Tongue (tissue), 2 donors: ENCODE results near the gene PTPRA. TPM values are rescaled to one million over a fixed set of nuclear protein-coding genes. Genes with fewer than 3 reads are reported as not detected.
"Not testable (repeated sequence)": the region's sequence is repeated elsewhere in the genome, so short reads cannot be mapped to it uniquely, and the experiment has no call there.

Experiments used
- DNase-seq: peaks from one replicate; pipeline ENCODE4 v3.0.0-alpha.2; 2015
- total RNA-seq: library from RNA; depleted of rRNA; stranded (reverse); fragments of >200 nt; gene quantifications from one replicate; pipeline ENCODE4 v1.2.3, GENCODE V29; 2014

PTPRA gene
- total RNA-seq, 1 donor from 2014 or later: 88.3 TPM

- DNase-seq: no peak
Observed at GRCh38 chr20:3044336-3044965, 171.2 kb downstream of the PTPRA start.

- DNase-seq: no peak
Observed at GRCh38 chr20:3045042-3045815, 171.9 kb downstream of the PTPRA start.

DNA sequence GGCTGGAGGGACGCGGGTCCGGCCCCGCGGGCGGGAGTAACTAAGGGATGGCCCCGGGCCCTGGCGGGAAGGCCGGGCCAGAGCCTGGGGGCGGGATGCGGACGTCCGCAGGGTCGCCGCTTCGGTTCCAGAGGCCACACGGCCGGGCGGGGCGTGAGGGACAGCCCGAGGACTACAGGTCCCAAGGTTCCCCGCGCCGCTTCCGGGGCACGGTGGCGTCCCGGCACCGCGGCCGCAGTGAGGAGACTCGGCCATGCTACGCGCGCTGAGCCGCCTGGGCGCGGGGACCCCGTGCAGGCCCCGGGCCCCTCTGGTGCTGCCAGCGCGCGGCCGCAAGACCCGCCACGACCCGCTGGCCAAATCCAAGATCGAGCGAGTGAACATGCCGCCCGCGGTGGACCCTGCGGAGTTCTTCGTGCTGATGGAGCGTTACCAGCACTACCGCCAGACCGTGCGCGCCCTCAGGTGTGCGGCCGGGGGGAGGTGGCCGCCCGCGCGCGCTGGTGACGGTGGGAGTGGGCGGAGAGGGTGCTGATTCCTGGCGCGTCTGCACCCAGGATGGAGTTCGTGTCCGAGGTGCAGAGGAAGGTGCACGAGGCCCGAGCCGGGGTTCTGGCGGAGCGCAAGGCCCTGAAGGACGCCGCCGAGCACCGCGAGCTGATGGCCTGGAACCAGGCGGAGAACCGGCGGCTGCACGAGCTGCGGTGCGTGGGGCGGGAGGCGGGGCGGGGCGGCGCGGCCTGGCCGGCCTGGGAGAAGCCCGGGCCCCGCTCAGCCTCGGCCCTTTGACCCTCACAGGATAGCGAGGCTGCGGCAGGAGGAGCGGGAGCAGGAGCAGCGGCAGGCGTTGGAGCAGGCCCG, 172.8 kb downstream of the PTPRA start, which contains the start of gene MRPS26:
MRPS26 (plus strand) TSS at position 237 of the 861 bp plus-strand sequence; CDS start at position 254, 17 bp downstream.
- peak; percentile 95 for DNase-seq

GRCh38 chr20:3046677-3047462, 173.6 kb downstream of the PTPRA start:
- peak; percentile 14 for DNase-seq

GRCh38 chr20:3047486-3048419, 174.5 kb downstream of the PTPRA start:
- no peak for DNase-seq

DNA sequence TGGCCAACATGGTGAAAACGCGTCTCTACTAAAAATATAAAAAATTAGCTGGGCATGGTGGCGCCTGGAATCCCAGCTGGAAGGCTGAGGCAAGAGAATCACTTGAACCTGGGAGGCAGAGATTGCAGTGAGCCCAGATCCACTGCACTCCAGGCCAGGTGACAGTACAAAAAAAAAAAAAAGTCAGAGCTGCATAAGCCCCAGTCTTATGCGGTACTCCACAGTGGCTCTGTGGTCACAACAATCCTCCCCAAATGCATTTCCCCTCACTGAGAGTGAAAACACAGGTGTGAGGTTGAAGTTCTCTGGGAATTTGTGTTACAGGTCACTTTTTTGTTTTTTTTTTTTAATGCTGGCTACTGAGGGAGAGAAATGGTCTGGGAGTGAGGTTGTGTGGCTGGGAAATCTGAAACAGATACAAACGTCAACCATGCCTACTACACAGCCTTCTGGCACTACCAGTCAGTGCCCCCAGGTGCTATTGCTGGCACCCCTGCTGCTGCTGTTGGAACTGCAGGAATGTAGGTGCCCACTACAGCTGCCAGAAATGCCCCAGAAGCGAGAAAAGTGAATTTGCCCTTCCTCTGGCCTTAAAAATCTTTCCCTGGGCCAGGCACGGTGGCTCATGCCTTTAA, 178.2 kb downstream of the PTPRA start:
- no peak for DNase-seq

DNA sequence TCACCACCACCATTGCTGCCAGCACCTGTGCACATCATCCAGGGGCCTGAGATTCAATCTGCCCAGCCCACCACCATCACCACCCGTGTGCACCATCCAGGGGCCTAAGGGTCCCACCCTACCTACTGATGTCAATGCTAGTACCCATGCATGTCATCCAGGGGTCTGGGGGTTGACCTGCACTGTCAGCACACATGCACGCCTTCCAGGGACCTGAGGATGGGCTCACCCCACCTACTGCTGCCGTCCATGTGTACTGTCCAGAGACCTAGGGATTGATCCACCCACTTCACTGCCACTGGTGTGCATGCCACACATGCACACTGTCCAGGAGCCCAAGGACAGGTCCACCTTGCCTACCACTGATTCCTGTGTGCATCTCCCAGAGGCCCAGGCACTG, 186.2 kb downstream of the PTPRA start:
- DNase-seq: no peak

GRCh38 chr20:3064119-3064518, 190.8 kb downstream of the PTPRA start:
- DNase-seq: not testable (repeated sequence)

- DNase-seq: no peak
Observed at GRCh38 chr20:3067139-3068014, 194.1 kb downstream of the PTPRA start.

DNA sequence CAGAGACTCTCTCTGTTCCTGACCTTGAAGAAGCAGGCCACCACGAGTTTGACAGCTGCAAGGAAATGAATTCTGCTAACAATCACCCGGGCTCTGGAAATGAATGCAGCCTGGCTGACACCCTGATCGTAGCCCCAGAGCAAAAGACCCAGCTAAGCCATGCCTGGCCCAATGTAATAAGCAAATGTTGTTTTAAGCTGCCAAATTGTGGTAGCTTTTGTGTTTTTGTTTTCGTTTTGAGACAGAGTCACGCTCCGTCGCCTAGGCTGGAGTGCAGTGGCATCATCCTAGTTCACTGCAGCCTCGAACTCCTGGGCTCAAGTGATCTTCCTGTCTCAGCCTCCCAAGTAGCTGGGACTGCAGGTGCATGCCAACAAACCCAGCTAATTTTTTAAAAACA, 194.8 kb downstream of the PTPRA start:
- DNase-seq: no peak

DNA sequence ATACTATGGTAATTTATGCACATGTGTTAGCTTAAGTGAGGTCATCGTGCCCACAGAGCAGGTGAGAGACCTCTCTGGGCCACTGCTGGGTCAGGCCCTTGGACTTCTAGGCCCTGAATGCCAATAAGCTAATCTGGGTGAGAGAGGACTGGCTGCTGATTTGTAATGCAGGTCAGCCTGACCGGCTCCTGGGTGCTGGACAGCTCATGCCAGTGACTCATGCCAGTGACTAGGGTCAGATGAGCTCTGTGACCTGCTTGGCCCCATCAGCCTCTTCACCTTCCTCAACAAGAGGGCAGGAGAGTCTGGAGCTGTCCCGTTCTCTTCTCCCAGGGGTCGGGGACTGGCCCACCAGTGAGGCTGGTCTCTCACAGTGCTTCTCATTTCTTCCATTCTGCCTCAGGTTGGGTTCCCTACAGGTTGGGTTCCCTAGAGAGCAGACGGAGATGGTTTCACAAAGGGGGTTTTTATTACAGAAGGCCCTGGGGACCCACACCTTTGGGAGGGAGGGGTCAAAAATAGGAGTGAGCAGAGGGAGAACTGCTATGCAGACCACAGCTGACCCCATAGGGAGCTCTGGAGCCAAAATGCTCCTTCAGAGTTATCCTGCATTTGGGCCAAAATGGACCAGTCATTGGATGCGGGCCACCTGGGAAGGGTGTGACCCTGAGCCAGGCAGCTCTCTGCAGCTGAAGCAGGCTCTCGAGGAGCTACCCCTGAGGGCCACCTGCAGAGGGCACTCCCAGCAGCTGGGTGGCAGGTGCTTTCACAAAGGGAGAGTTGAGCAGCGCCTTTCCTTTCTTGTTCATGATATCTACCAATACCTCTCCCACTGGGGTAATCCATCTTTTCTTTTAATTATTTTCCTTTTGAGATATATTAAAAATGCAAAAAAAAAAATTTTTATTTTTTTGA, 196.0 kb downstream of the PTPRA start:
- no peak for DNase-seq

GRCh38 chr20:3070725-3071124, 197.4 kb downstream of the PTPRA start:
- DNase-seq: no peak

DNA sequence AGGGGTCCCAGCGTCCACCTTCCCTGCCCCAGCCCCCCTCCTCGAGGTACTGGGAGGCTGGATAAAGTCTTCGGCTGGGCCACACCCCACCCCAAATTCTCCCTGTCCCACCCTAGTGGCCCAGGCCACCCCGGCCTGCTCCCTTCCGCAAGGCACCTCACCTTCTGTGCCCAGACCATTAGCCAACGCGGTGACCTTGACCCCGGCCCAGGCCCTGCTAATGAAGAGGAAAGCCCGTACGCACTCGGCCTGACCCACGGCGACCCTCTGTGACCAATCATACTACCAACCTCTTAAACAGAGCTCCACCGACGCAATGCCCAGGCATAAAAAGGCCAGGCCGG, 198.0 kb downstream of the PTPRA start:
- no peak for DNase-seq

GRCh38 chr20:3071610-3072529, 198.6 kb downstream of the PTPRA start, which contains the start of gene OXT:
Gene OXT (plus strand): TSS chr20:3071620. CDS start chr20:3071656, 36 bp downstream.
- DNase-seq: peak; percentile 38

DNA sequence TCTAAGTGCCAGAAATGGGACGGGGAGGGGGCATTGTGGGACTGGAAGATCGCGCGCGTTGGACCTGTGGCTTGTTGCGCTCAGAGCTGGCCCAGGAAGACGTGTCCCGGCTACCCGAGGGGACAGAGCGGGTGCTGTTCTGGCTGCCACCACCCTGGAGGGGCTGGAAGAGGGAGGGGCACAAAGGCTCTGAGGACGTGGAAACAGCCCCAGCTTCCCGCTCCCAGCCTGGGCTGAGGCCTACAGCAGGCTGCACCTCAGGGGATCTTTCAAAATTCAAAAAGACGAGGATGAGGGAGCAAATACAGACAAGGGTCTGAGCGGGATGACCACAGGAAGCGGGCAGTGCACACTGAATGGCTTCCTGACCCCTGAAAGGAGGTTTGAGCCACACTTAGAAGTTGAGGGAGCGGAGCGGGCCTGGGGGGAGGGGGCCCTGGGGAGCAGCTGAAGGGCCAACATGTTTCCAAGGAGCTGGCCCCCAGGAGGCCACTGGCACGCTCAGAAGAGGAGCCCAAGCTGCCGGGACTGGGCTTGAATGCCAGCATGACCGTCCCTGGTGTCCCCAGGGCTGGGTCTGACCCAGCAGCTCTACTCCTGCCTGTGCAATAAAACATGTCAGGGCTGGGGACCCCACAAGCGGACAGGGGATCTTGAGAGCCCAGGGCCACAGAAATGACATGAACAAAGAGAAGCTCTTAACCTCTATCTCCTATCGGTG, 199.4 kb downstream of the PTPRA start:
- no peak for DNase-seq

DNA sequence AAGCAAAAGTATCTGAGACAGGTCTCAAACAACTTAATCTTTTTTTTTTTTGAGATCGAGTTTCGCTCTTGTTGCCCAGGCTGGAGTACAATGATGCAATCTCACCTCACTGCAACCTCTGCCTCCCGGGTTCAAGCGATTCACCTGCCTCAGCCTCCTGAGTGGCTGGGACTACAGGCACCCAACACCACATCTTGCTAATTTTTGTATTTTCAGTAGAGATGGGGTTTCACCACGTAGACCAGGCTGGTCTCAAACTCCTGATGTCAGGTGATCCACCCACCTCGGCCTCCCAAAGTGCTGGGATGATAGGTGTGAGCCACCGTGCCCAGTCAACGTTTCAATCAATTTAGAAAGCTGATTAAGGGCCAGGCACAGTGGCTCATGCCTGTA, 200.0 kb downstream of the PTPRA start:
- not testable (repeated sequence) for DNase-seq
